ENCODE measurements around the gene ASIC4. TPM values are rescaled to one million over a fixed set of nuclear protein-coding genes. Genes with fewer than 3 reads are reported as not detected.
A peak's percentile ranks its signal among the peaks of the same experiment; 100 is the strongest.

ASIC4 gene
- total RNA-seq, 1 donor from 2014 or later, result 0.55 TPM

GRCh38 chr2:219473511-219473910, 40.8 kb upstream of the ASIC4 start:
- Histone ChIP-seq H3K36me3 (no peaks in the 10 kb centered on the region), H3K27me3 (peaks cover 6% of the 10 kb centered on the region), H3K4me1 (no peaks in the 10 kb centered on the region), H3K4me3 (no peak overlapping the region), H3K27ac (no peak overlapping the region), H3K9me3 (no peaks in the 10 kb centered on the region)
- intact Hi-C loops (cut with DNase I), result no loop called here
- no peak for TF ChIP-seq CTCF (IDR thresholded peaks at IDR 0.05)
- DNase-seq (no peak), ATAC-seq (no peak)

- H3K36me3 ChIP-seq, result no peaks in the 10 kb centered on the region
- ATAC-seq (no peak), DNase-seq (no peak)
- no peak overlapping the region for H3K27ac ChIP-seq
- H3K4me1 ChIP-seq, result no peaks in the 10 kb centered on the region
- peaks cover 6% of the 10 kb centered on the region for H3K27me3 ChIP-seq
- no peaks in the 10 kb centered on the region for H3K9me3 ChIP-seq
- no peak for TF ChIP-seq CTCF (IDR thresholded peaks at IDR 0.05)
- no peak overlapping the region for H3K4me3 ChIP-seq
- intact Hi-C loops (cut with DNase I), result no loop called here
Observed at GRCh38 chr2:219474285-219475060, 39.8 kb upstream of the ASIC4 start.

GRCh38 chr2:219475278-219475677, 39.0 kb upstream of the ASIC4 start:
- no peak overlapping the region for H3K27ac ChIP-seq
- no peak for TF ChIP-seq CTCF (IDR thresholded peaks at IDR 0.05)
- no peaks in the 10 kb centered on the region for H3K36me3 ChIP-seq
- H3K9me3 ChIP-seq, result no peaks in the 10 kb centered on the region
- intact Hi-C loops (cut with DNase I), result no loop called here
- H3K4me1 ChIP-seq, result no peaks in the 10 kb centered on the region
- H3K27me3 ChIP-seq, result peaks cover 6% of the 10 kb centered on the region
- no peak overlapping the region for H3K4me3 ChIP-seq
- DNase-seq (no peak), ATAC-seq (no peak)

GRCh38 chr2:219475697-219476651, 38.3 kb upstream of the ASIC4 start:
- peak; percentile 78 for ATAC-seq
- Histone ChIP-seq H3K9me3 (no peaks in the 10 kb centered on the region), H3K4me3 (no peak overlapping the region), H3K4me1 (no peaks in the 10 kb centered on the region), H3K27ac (no peak overlapping the region), H3K36me3 (no peaks in the 10 kb centered on the region), H3K27me3 (peaks cover 6% of the 10 kb centered on the region)
- peak; percentile 86 for TF ChIP-seq CTCF (IDR thresholded peaks at IDR 0.05)
- intact Hi-C loops (cut with DNase I), result no loop called here
- peak; percentile 86 for DNase-seq

- no peak for DNase-seq
Observed at GRCh38 chr2:219476652-219477151, 37.6 kb upstream of the ASIC4 start.

More at GRCh38 chr2:219476652-219477151, 37.6 kb upstream of the ASIC4 start:
- ATAC-seq, result no peak
- intact Hi-C loops (cut with DNase I), result no loop called here
- Histone ChIP-seq H3K27me3 (peaks cover 6% of the 10 kb centered on the region), H3K4me1 (no peaks in the 10 kb centered on the region), H3K4me3 (no peak overlapping the region), H3K36me3 (no peaks in the 10 kb centered on the region), H3K27ac (no peak overlapping the region), H3K9me3 (no peaks in the 10 kb centered on the region)
- TF ChIP-seq CTCF (IDR thresholded peaks at IDR 0.05), result no peak

Measured in upper lobe of right lung (tissue), 1 donor.